ENCODE data around the gene PLEK. TPM values are rescaled to one million over a fixed set of nuclear protein-coding genes. Genes with fewer than 3 reads are reported as not detected.

The PLEK gene
- total and polyA plus RNA-seq, 10 of the 15 experiments (the other 5 are each of a cell fraction or from before 2014, with no cell fraction given) = 229 to 804 (median 362) TPM

GRCh38 chr2:68316111-68316510 lies 49.0 kb upstream of the PLEK start (continued):
- no peak for TF ChIP-seq BCL3 (IDR thresholded peaks at IDR 0.05; ENCODE audit: borderline replicate concordance, insufficient read depth, low read depth, low read length, poor library complexity, severe bottlenecking)
- no peak for TF ChIP-seq CHD2 (IDR thresholded peaks at IDR 0.05; ENCODE audit: borderline replicate concordance, low read depth, low read length)
- TF ChIP-seq DPF2 (IDR thresholded peaks at IDR 0.05) = no peak

- no peaks in the 10 kb centered on the region for H3K79me2 ChIP-seq (ENCODE audit: control insufficient read depth, insufficient read depth, low read length)
- BruUV-seq (replicated peaks) = no TSS peak
- intact Hi-C loops (cut with micrococcal nuclease; ENCODE audit: unreplicated experiment) = no loop called here
- 80% methylated on average over 26 of the region's 27 CpGs for WGBS (ENCODE audit: insufficient coverage, insufficient replicate concordance, low lambda C conversion rate, missing lambda C conversion rate)
- POLR2A ChIA-PET = interaction anchor here (0.5 to 0.6 kb wide), 2 partner anchors 109 to 165 kb away, joined by 6 read pairs; no protein-coding TSS in a partner anchor
- H3K4me1 ChIP-seq (ENCODE audit: control insufficient read depth, insufficient read depth, low read length) = peaks cover 4% of the 10 kb centered on the region
- H3K27me3 ChIP-seq (replicated peaks in 1 of 2; ENCODE audit: control insufficient read depth in 2 of 2, insufficient read depth in 2 of 2, low read length in 1 of 2) = peaks cover 10 to 19% of the 10 kb centered on the region in 2 experiments
- no peak overlapping the region for H2AFZ ChIP-seq (ENCODE audit: control insufficient read depth, low read depth, low read length)
- FAIRE-seq = no peak
- CTCF ChIA-PET = interaction anchor here (0.7 kb wide), 1 partner anchor 21 kb away, joined by 4 read pairs; no protein-coding TSS in a partner anchor
- H3K27ac ChIP-seq (ENCODE audit: control insufficient read depth, insufficient read depth) = no peak overlapping the region
- no peak overlapping the region for H3K4me2 ChIP-seq (ENCODE audit: control insufficient read depth, insufficient read depth)
- no peak overlapping the region for H3K9ac ChIP-seq (ENCODE audit: control insufficient read depth, insufficient read depth, low read length)
- no peaks in the 10 kb centered on the region for H4K20me1 ChIP-seq (ENCODE audit: control insufficient read depth, insufficient read depth)
- no peak overlapping the region for H3K4me3 ChIP-seq
- in situ Hi-C loops (cut with MboI) = no loop called here
- SMC1A ChIA-PET (ENCODE audit: uncharacterized antibody, unreplicated experiment) = no interaction called here
- DNase-seq (ENCODE audit: low read depth, low spot score) = no peak
- RAD21 ChIA-PET (ENCODE audit: unreplicated experiment) = no interaction called here
- H3K36me3 ChIP-seq (ENCODE audit: control insufficient read depth in 2 of 2, insufficient read depth in 2 of 2, low read length in 1 of 2) = no peaks in the 10 kb centered on the region
- H3K9me3 ChIP-seq (replicated peaks; ENCODE audit: control insufficient read depth, insufficient read depth, low read length) = no peaks in the 10 kb centered on the region
- ATAC-seq = no peak
- TF ChIP-seq IRF3 (IDR thresholded peaks at IDR 0.05) = no peak
- no peak for TF ChIP-seq ZBTB11 (CRISPR knock-in tag; IDR thresholded peaks at IDR 0.05)
- TF ChIP-seq NFIC (IDR thresholded peaks at IDR 0.05; ENCODE audit: low read depth, low read length) = no peak
- TF ChIP-seq ZNF207 (IDR thresholded peaks at IDR 0.05; ENCODE audit: borderline replicate concordance) = no peak
- no peak for TF ChIP-seq CEBPB (IDR thresholded peaks at IDR 0.05; ENCODE audit: borderline replicate concordance in 1 of 2, low read depth in 2 of 2, low read length in 2 of 2)
- TF ChIP-seq MTA2 (IDR thresholded peaks at IDR 0.05; ENCODE audit: low read depth) = no peak
- TF ChIP-seq CTCF (IDR thresholded peaks at IDR 0.05 in 2 of 3, conservative IDR thresholded peaks at IDR 0.05 in 1 of 3; ENCODE audit: control insufficient read depth in 2 of 3, extremely low read depth in 1 of 3, insufficient read depth in 1 of 3, low read depth in 3 of 3, low read length in 3 of 3) = no peak
- no peak for TF ChIP-seq NFYA (IDR thresholded peaks at IDR 0.05; ENCODE audit: borderline replicate concordance, low read depth, low read length)
These were observed 46.8 kb upstream of the PLEK start for GRCh38 chr2:68317971-68318913.

Data from GM12878 (cell line).